GM19023 (cell line): Measurements from ENCODE around the gene IFNGR2.
"Not testable (repeated sequence)": the region's sequence is repeated elsewhere in the genome, so short reads cannot be mapped to it uniquely, and the experiment has no call there.

Experiments
- ATAC-seq: cut with Tn5 transposase; IDR thresholded peaks from one replicate; pipeline ENCODE4 v1.9.1; 2021; ENCODE audit warnings: mild to moderate bottlenecking, moderate library complexity; ENCODE audit not compliant: unreplicated experiment

The IFNGR2 gene

DNA sequence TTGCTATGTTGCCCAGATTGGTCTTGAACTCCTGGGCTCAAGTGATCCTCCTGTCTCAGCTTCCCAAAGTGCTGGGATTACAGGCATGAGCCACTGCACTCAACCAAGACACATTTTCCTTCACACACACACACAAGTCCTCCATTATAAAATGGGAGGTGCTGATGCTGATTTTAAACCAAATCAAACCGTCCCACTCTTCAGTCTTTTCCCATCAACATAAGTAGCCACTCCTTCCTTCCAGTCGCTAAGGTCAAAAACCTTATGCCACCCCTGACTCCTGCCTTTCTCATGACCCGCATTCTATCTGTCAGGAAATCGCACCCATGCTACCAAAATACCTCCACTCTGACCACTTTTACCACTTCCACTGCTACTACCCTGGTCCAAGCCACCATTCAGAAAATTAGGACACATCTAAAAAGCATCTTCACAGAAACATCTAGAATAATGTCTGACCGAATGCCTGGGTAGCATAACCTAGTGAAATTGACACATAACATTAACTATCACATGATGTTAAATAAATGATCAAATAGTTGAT lies 28.0 kb upstream of the IFNGR2 start:
- ATAC-seq: no peak

DNA sequence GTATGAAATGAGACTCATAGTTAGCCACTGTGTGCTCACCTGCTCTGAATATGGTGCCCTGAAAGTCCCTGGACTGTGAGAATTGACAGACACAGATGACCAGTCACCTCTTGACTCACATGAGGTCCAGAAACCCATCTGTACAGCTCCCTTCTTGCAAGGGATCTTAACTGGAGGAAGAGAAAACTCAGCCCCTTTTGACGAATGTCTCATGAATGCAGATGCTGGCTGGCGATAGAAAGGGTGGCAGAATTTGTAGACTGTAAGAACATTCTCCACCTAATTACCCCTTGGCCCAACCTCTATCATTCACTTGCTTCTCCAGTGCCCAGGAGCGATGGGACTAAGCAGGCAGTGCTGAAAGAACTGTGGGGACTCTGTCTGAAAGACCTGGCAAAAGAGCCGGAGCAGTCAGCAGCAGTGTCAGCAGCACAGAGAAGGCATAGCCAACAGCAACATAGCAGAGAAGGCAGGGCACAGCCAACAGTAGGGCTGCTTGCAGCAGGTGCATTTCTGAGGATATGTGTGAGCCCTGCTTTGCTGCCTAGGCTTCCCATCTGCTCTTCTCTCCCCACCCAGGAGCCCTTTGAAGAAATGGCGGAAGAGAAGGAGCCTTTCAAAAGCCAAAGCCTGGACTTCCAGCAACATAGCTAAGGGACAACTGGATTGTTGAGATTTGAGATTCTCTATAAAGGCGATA lies 25.8 kb upstream of the IFNGR2 start:
- no peak for ATAC-seq

DNA sequence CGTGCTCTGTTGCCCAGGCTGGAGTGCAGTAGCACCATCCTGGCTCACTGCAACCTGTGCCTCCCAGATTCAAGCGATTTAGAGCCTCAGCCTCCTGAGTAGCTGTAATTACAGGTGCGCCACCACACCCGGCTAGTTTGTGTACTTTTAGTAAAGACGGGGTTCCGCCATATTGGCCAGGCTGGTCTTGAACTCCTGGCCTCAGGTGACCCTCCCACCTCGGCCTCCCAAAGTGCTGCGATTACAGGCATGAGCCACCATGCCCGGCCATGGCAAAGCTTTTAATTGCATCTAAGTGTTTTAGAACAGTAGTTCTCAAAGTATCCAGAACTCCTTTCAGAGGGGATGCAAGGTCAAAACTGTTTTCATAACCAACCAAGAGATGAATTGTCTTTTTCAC lies 25.1 kb upstream of the IFNGR2 start:
- no peak for ATAC-seq

DNA sequence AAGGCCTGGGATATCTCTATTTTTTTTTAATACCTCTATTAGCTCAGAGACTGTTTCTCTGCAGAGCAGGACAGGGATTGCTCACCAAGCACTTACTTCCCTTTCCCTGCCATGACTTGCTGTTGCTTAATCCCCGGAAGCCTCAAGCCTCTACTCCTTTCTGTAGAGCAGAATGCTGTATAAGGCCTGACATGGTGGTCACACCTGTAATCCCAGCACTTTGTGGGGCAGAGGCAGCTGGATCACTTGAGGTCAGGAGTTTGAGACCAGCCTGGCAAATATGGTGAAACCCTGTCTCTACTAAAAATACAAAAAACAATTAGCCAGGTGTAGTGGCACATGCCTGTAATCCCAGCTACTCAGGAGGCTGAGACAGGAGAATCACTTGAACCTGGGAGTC lies 23.3 kb upstream of the IFNGR2 start:
- not testable (repeated sequence) for ATAC-seq

DNA sequence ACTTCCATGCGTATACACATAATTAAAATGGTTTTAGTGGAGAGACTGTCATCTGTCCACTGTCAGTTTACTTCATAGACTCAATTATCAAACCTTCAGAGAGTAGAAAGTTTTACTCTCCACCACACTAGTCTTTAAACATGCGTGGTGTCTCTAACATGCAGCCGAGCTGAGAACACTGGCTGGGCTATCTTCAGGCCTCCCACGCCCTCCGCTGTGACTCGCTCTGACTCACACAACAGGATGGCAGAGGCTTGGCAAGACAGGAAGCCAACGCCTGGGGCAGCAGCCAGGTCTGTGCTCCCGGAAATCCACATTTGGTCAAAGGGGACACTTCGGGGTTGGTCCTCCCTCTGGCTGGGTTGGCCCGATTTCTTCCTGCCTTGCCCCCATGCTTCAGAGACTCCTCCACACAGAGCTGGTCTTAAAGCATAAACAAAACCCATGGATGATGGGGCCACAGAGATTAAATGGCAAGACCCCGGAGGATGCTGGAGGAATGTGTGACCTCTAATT lies 22.7 kb upstream of the IFNGR2 start:
- peak; percentile 50 for ATAC-seq

DNA sequence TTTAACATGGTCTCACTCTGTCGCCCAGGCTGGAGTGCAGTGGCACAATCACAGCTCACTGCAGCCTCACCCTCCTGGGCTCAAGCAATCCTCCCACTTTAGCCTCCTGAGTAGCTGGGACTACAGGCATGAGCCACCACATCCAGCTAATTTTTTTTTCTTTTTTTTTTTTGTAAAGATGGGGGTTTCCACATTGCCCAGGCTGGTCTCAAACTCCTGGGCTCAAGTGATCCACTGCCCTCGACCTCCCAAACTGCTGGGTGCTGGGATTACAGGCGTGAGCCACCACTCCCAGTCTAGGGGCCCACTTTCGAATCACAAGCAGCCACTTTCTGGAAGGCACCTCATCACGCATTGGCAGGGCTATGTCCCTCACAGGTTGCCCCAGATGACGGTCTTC lies 21.8 kb upstream of the IFNGR2 start:
- not testable (repeated sequence) for ATAC-seq

DNA sequence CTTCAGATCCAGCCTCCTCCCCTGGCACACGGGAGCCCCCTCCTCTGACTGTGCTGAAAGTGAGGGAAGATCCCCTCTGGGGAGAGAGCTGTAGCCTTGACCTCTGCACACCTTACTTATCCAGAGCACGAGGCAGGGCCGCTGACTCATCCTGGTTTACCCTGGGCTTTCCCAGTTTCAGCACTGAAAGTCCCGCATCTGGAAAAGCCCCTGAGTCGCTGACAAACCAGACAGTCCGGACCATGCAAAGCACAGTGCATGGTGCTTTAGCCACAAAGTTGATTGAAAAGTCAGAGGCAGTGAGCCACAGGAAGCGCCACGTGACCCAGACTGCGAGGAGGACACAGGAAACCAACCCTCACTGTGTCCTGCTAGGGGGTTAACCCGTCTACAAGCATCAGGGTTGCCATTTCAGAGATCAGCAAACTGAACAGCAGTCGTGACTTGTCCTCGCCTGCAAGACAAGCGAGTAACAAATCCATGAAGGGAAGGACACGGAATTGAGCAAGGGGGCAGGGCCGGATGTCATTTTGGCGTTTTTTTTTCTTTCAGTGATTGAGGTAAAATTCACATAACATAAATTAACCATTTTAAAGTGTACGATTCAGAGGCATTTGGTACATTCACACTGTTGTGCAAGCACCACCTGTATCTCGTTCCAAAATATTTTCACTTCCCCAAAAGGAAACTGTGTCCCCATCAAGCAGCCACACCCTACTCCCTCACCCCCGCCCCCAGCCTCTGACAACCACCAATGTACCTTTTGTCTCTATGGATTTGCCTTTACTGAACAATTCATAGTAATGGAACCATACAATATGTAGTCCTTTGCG lies 19.9 kb upstream of the IFNGR2 start:
- ATAC-seq: peak; percentile 75

DNA sequence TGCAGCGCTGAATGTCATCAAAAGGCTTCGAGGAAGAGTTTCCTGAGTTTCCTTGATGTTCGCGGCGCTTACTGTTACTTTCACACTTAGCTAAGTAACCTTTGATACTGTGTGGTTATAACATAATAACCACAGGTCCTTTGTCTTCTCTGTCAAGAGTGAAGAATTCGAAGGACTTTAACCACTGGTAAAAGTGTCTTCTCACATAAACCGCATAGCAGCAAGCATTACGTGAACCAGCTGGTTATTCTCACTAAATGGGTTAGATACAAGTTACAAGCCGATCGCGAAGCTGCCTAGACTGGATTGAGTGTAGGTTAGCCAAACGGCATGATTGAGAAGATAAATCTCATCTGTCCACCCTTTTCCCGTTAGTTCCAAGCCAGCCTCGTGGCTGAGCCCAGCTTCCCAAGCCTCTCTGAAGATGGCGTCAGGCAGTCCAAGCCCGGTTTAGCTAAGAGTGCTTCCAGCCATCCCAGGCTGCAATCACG lies 18.3 kb upstream of the IFNGR2 start:
- no peak for ATAC-seq

DNA sequence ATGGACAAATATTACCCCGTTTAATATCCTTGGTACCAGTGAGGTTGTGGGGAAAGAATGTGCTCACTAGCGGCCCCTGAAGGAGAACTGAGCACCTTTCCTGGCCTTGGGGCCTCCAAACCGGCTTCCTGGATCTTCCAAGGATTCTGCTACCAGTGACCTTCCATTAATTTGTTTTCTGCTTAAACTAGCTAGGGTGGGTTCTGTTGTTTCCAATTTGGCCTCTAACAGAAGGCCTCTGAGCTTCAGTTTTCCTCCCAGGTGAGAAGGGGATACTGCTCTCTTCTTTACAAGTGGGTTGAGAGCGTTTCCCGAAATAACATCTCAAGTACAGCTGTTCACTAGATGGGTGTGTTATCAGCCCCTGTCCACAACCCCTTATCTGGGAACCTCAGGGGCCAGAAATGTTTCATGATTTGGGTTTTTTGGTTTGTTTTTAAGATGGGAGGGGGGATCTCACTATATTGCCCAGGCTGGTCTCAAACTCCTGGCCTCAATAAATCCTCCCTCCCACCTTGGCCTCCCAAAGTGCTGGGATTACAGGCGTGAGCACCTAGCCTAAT lies 16.9 kb upstream of the IFNGR2 start:
- no peak for ATAC-seq

DNA sequence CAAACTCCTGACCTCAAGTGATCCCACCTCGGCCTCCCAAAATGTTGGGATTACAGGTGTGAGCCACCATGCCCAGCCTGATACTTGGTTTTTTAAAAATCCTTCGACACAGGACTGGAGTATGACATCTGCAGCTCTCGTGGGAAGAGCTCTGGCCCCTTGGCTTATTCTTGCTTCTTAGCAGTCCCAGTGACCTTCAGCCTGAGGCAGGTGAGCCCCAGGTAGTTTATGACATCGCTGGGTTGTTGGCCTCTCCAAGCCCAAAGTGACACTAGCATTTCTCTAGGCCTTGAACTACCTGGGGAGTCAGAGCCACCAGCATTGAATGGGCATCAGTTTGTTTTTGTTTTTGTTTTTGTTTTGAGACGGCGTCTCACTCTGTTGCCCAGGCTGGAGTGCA lies 15.9 kb upstream of the IFNGR2 start:
- no peak for ATAC-seq

DNA sequence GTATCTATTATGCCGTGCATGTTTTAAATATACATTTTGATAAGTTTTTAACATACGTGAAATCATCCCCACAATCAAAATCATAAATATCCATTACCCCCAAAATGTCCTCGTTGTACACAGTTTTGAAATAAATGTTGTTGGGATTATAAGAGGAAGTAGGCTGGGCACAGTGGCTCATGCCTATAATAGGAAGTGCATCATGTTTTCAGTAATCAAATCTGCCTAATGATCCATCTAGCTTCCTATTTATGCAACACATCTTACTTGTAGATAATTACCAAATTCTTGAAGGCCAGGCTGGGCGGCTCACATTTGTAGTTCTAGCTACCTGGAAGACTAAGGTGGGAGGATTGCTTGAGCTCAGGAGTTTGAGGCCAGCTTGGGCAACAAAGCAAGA lies 15.0 kb upstream of the IFNGR2 start:
- ATAC-seq: no peak

DNA sequence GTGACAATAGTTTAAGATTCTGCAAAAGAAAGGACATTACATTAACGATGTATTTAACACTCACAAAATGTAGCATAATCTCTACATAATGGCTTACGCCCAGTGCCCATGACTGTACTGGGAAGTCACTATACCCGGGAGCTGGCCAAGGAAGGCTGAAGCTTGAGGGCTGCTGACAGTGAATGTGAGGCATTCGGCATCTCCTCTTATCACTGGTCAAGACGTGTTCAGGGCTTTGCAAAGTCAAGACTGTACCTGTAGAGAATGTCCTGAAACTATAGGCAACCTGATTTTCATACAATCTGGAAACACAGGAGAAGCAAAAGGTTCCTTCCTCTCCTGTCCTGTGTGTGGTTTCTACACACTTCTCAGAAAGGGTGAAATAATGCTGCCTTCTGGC lies 12.7 kb upstream of the IFNGR2 start:
- ATAC-seq: no peak

DNA sequence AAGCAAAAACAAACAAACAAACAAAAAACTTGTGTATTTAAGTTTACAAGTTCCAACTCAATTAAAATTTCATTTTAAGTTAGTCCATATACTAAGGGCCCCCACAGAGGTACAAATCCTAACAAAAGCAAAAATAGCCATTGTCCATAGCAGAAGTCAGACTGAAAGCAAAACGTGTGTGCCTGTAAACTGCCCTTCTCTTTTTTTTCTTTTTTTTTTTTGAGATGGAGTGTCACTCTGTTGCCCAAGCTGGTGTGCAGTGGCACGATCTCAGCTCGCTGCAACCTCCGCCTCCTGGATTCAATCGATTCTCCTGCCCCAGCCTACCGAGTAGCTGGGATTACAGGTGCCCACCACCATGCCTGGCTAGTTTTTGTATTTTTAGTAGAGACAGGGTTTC lies 11.6 kb upstream of the IFNGR2 start:
- ATAC-seq: no peak

DNA sequence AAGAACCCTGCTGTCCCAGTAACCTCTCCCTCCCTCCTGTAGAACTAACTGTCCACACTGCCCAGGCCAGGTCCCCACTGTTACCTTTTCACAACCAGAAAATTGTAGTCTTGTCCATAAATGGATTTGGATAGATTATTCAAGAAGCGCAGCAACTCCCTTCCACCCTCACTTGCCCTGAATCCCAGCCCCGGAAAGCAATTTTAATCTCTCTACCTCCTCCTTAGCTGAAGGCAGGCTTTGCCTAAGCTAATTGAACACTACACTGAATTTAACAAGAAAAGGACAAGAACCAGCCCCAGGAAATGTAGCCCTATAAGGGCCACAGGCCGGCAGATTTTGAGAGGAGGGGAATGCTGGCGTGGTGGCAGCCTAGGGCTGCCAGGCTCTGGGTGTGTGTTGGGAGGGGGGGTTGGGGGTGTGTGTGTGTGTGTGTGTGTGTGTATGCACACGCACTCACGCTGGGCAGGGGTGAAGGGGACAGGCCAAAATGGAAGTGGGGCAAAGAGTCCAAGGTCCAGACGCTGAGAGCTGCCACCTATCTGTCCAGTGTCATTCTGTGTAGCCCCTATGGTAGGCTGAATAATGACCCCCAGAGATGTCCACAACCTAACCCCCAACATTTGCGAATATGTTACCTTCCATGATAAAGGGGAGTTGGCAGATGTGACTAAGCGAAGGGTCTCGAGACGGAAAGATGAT lies 10.8 kb upstream of the IFNGR2 start:
- no peak for ATAC-seq

DNA sequence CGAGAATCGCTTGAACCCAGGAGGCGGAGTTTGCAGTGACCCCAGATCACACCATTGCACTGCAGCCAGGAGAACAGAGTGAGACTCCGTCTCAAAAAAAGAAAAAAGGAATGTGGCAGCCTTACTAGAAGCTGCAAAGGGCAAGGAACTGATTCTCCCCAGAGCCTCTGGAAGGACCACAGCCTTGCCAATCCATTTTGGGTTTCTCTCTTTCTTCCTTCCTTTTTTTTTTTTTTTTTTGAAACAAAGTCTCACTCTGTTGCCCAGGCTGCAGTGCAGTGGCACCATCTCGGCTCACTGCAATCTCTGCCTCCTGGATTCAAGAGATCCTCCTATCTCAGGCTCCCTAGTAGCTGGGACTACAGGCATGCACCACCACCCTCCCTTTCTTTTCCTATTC lies 9.9 kb upstream of the IFNGR2 start:
- ATAC-seq: no peak

DNA sequence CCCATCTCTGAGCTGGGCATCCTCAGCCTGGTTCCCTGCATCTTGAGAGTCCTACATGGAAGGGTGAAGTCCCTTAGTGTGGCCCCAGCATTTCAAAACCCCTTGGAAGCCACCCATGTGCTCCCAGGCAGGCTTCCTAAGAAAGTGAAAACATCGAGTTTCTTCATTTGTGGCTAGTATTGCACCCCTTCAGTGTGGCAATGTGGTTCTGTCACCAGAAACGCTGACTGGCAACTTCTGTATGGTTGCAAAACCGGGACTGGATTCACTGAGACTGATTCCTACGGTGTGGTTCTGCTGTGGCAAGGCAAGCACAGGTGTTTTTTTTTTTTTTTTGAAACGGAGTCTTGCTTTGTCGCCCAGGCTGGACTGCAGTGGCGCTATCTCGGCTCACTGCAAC lies 9.0 kb upstream of the IFNGR2 start:
- no peak for ATAC-seq

DNA sequence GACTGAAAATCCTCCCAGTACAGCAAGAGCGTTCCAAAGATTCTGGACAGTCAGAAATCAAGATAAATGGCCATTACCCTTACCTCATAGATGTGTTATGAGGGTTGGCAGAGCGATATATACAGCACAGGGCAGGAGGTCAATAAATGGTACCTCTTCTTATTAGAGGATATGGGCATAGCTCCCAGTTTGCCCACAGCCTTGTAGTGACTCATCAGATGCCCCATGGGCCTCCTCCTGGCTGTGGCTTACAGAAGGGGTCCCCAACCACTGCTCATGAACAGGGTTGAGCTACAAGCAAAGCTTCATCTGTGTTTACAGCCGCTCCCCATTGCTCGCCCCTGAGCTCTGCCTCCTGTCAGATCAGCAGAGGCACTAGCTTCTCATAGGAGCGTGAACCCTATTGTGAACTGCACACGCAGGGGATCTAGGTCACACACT lies 7.3 kb upstream of the IFNGR2 start:
- no peak for ATAC-seq

DNA sequence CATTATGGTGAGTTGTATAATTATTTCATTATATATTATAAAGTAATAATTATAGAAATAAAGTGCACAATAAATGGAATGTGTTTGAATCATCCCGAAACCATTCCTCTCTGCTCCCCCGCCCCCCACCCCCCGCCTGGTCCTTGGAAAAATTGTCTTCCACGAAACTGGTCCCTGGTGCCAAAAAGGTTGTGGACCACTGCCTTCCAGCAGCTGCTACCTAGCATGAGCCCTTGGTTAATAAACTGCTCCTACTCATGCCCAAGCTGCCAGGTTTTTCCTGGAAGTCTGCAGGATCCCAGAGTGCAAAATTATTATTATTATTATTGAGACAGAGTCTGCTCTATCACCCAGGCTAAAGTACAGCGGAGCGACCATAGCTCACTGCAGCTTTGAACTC lies 6.8 kb upstream of the IFNGR2 start:
- no peak for ATAC-seq

DNA sequence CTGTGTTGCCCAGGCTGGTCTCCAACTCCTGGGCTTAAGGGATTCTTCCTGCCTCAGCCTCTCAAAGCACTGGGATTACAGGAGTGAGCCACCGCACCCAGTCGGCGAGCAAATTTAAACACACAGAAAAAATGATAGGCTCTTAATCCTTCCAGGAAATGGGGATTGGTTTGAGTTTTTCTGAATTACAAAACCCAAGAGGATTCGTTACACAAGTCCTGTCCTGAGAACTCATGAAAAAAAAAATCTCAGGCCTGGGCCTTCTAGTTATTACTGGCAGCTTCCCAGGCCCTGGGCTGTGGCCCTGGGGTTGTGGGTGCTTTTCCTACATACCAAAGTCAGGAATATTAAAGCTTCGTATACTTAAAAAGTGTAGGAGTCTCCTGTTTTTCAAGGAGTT lies 6.3 kb upstream of the IFNGR2 start:
- ATAC-seq: no peak

DNA sequence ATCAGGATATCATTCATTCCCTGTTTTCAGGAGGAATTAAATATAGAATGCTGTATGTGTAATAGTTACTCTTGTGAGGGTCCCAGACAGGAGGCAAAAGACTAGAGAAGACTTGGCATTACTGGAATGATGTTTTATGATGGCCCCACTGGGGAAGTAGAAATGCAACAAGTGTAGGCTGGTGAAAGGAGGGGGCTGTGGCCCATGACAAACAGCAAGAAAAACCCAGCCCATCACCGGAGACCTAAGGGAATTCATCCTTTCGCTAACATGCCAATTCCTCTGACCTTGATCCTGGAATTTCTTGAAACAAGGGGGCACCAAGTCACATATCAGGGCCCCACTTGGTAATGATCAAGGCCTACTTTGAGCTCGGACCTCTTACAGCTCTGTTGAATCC lies 5.5 kb upstream of the IFNGR2 start:
- ATAC-seq: no peak

DNA sequence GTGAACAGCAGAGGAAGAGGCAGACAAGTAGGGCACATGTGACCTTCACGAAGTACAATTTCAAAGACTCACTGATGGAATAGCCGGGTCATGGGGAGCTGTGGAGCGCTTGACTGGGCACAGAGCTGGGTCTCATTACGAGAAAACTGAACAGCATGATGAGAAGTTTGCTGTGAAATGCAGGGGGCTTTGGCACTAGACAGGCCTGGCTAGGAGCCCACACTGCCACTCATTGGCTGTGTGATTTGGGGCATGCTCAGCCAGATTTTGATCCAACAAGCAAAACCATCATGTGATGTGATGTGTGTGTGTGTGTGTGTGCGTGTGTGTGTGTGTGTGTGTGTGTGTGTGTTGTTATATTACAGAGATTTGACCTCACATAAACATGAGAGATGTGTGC lies 4.9 kb upstream of the IFNGR2 start:
- ATAC-seq: no peak
